HG02884 (cell line): ENCODE measurements around the gene KRTAP5-6.
"Not testable (repeated sequence)": the region's sequence is repeated elsewhere in the genome, so short reads cannot be mapped to it uniquely, and the experiment has no call there.

Source experiments
- ATAC-seq: cut with Tn5 transposase; IDR thresholded peaks from one replicate; pipeline ENCODE4 v1.9.1; 2021; ENCODE audit warnings: mild to moderate bottlenecking, moderate library complexity; ENCODE audit not compliant: unreplicated experiment

KRTAP5-6 gene

DNA sequence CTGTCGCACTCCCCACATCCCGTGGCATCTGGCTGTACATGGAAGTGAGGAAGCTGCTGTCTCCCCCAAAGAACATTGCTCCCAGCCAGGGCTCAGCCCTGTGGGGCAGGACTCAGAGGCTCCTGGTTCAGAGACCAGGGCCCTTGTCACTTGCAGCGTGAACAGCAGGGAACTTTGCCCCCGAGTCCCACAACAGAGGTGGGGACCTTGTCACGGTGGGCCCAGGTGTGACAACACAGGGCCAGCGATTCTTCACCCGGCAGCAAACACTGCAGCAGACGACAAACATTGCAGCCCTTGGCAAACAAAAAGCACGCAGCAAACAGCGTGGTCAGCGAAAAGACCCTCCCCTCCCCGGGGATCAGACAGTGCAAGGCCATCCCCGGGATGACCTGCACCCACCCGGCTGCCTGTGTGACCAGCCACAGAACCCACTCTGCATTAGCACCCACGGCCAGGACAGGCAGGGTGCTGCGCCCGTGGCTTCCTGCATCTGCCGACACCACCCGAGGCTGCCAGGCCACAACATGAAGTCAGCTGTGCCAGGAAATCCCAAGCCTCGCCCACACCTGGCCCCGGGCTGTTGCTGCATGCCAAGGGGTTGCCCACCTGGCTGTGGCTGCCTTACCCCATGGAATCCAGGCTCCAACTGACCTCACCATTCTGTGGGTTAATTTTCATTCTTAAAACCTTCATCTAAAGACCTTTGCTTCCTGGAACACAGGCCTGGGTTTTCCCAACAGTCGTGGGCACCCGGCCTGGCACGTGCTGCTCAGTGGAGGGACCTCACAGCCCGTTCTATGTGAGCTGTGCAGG is 35.3 kb upstream of the KRTAP5-6 start:
- not testable (repeated sequence) for ATAC-seq

DNA sequence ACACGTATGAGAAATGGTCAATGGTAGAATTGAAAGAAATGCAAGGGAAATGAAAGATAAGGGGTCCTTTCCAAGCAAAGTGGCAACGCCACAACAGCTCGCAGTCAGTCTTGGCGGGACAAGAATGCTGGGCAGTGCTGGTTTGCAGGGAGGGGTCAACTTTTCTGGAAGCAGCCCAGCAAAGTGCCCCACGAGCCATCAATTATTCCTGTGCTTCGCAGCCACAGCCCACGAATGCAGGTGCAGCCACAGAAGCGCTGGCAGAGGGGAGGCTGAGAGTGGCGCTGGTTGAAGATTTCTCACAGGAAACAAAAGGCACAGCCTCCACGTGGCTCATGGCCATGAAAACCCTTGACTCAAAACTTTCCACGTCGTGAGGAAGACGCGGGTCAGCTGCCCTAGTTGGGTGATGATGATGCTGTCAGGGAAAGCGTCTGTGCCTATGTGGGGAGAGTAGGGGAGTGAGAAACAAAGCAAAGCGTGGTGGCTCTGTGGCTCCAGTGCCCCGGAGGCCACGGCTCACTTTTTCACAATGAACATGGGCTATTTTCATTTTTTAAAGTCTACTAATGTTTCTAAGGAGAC is 34.2 kb upstream of the KRTAP5-6 start:
- ATAC-seq = not testable (repeated sequence)

DNA sequence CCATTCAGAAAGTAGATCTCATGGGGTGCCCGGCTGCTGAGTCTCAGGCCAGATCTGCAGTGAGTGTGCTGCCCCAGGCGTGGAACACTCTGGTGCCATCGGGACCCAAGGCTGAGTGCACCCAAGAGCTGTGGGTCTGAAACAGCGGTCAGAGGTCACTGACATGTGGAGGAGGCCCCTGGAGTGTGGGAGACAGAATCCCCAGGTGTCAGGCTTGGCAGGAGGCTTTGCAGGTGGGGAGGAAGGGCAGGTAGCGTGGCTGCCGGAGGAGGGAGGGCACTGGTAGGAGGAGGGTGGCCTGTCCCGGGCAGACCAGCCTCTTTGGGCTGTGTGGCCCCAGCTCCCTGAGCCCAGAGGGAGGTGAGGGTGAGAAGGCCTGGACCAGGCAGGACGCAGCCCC is 31.7 kb upstream of the KRTAP5-6 start:
- no peak for ATAC-seq

DNA sequence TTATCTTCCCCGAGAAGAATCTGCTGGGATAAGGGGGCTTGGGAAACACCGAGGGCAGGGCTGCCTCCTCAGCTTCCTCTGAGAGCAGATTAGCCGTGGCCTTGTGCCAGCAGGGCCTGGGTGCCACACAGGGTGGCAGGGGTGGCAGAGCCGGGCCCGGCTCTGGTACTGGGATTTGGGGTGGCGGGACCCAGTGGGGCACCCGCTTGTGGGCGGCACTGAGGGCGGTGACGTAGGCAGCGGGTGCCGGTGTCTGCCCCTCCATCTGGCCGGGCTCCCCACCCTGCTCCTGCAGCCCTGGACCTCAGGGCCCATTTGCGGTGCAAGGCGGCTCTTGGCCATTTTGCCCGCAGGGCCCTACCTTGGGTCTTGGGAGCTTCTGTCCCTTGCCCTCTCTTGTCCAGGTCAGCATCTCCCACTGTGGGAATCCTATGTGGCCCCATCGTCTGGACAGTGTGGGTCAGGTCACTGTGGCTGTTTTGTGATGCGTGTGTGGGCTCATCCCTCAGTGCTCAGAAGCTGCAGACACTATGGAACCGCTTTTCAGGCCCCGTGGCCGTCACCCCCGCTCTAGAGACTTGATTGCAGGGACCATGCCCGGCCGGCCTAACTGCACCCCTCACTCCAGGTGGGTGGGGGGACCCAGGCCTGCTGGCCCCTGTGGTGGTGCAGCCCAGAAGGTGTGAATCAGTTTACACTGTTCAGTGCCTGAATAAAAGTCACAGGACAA is 29.7 kb upstream of the KRTAP5-6 start:
- ATAC-seq = no peak

DNA sequence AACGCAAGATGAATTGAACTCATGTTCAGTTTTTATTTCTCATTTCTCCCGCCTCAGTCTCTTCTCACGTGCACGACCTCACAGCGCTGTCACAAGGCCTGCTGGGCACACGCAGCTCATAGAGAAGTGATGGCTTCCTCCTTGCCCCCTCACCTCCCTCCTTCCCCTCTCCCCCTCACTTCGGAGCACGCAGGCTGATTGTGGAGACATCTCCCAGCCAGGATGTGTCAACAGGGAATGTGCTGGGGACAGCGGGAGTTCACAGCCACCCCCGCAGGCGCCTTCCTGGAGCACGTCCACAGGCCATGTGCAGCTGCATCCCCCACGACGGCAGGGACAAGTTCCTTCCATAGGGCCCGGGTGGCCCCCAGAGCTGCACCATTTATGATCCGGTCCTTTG is 29.1 kb upstream of the KRTAP5-6 start:
- ATAC-seq = no peak

DNA sequence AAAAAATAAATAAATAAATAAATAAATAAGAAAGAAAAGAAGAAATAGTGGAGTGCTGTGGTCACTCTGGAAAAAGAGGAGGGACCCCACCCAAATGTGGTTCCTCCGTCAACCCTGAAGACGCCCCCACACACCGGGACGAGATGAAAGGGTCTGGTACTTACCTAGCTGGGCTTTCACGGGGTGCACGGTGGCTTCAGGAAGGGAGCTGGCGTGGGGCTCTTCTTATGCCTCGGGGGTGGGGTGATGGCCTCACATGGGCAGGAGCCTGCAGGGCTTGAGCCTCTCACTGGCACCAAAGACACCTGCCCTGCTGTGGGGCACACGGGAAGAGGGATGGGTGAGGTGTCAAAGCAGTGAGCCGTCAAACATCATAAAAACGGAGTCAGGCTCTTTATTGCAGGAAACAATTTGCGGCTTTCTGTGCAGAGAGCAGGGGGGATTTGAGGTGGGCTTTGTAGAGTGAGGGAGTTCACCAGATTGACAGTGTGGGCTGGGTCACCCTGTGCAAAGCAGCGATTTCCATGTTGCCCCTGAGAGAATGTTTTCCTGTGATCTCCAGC is 28.0 kb upstream of the KRTAP5-6 start:
- ATAC-seq = no peak

DNA sequence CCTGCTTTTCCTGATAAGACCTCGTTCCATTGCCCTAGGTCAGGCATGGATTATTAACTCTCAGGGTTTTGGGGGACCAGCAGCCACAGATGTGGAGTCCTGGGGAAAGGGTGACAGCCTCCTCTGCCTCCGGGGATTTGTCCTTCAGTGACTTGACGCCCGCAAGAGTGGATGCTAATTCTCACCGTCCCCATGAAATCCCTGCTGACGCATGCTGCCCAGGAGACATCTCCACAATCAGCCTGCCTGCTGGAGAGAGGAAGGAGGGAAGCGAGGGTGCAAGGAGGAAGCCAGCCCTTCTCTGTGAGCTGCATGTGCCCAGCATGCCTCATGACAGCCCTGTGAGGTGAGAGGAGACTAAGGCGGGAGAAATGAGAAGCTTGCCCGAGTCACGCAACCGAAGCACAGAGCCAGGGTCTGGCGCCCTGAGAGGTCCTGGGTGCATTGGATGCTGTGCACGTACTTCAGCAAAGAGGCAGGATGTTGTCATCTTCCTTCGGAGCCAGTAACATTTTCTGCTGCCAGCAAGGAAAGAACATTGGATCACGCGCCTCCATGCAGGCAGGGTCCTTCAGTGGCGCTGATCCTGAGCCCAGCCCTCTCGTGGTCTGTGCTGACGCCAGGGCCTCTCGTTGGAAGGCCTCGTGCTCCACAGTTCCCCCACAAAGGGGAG is 27.3 kb upstream of the KRTAP5-6 start:
- ATAC-seq = no peak

DNA sequence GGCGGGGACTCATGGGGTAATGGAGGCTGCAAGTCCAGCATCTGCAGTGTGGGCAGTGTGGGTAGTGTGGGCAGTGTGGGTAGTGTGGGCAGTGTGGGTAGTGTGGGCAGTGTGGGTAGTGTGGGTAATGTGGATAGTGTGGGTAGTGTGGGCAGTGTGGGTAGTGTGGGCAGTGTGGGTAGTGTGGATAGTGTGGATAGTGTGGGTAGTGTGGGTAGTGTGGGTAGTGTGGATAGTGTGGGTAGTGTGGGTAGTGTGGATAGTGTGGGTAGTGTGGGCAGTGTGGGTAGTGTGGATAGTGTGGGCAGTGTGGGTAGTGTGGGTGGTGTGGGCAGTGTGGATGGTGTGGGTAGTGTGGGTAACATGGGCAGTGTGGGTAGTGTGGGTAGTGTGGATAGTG is 26.5 kb upstream of the KRTAP5-6 start:
- not testable (repeated sequence) for ATAC-seq

DNA sequence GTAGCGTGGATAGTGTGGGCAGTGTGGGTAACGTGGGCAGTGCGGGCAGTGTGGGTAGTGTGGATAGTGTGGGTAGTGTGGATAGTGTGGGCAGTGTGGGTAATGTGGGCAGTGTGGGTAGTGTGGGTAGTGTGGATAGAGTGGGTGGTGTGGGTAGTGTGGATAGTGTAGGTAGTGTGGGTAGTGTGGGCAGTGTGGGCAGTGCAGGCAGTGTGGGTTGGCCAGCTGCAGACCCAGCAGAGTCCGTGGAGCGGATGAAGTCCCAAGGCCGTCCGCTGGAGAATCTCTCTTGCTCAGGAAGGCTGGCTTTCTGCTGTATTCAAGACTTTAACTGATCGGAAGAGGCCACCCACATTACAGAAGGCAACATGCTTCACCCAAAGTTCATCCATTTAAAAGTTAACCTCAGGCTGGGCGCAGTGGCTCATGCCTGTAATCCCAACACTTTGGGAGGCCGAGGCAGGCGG is 26.1 kb upstream of the KRTAP5-6 start:
- ATAC-seq = no peak

DNA sequence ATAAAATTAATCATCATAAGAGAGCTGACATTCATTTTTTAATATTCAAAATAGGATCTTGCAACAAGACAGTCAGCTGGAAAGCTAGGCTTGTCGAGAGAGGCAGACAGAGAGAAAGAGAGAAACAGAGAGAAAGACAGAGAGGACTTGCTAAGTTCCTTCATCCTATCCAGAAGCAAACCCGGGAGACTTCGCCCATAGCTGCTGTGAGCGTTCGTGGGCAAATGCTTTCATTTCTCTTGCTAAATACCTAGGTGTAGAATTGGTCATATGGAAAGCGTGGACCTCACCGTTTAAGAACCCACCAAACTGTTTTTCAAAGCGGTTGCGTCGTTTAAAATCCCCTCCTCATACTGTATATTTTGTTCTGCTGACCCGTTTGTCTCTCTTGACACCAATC is 25.3 kb upstream of the KRTAP5-6 start:
- ATAC-seq = no peak

DNA sequence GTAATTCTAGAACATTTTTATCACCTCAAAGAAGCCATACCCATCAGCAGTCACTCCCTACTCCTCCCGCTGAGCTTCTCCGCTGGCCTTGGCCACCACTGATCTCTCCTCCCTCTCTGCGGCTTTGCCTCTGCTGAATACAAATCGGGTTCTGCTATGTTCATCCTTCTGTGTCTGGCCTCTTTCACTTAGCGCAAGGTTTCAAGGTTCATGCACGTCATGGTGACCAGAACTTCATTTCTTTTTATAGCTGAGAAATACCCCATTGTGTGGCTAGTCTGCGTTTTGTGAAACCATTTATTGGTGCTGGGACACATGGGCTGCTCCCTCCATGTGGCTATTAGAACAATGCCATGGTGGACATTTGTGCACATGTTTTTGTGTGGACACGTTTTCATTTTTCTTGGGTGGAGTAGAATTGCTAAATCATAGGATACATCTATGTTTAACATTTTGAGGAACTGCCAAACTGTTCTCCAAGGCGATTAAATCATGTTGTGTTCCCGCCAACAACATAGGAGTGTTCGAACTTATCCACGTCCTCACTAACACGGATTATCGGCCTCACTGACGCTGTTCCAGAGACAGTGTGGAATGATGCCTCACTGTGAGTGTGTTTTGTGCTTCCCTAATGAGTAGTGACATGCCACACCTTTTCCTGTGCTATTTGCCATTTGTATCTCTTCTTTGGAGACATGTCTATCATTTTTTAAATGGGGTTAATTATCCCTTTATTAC is 24.2 kb upstream of the KRTAP5-6 start:
- ATAC-seq = no peak

DNA sequence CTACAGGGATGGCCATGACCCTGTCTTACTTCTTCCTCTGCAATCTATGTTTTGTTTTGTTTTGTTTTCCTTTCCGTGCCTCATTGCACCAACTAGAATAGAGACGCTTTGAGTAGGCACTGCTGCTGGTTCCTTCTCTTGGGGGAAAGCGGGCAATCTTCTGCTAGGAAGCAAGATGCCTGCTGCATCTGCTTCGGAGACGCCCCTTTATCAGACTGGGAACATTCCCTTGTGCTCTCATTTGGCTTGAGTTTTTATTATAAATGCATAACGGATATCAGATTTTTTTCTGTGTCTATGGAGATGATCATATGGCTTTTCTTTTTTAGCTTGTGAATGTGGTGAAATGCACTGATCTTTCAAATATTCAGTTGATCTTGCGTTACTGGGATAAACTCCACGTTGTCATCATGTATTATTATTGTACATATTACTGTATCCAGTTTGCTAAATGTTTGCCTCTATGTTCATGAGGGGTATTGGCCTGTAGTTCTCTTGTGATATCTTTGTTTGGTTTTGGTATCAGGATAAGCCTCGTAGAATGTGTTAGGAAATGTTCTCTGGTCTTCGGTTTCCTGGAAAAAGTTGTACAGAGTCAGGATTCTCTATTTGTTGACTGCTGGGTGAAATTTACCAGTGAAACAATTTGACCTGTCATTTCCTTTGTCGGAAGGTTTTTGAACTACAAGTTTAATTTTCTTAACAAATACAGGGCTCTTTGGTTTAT is 23.4 kb upstream of the KRTAP5-6 start:
- ATAC-seq = no peak

DNA sequence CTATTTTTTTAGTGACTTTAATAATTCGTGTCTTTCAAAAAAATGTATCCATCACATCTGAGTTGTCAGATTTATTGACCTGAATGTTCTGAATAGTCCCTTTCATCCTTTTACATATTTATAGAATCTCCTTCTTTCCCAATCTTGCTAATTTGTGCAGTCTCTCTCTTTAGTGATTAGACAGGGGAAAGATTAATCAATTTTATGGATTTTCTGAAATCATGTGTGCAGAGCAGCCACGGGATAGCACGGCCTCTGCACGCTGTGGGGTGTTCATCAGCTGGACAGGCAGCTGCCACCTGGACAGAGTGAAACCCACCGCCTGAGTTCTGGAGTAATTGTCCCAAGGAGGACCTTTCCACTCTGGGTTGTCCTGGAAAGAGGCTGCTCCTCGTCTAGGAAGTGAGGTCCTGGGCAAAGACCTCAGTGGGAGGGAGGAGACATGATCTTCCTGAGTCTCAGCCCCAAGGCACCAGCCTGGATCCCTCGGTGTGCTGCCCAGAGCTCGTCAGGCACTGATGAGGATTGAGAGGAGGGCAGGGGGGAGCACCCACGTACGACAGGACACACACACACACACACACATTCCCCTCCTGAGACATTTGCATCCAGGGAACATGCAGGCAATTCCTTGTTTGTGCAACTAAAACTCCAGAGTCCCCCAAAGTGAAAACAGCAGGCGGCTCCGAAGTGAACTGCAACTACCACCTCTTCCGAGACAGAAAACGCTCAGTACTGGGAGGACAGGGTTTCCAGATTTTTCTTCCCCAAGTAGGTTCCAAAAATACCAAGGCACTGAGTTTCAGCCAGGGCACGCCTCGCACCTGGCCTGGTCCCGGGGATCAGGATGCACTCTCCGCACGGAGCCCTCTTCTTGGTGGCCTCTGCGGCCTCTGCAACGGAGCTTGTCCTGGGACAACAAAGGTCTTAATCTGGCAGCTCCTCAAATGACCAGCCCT is 22.5 kb upstream of the KRTAP5-6 start:
- no peak for ATAC-seq

DNA sequence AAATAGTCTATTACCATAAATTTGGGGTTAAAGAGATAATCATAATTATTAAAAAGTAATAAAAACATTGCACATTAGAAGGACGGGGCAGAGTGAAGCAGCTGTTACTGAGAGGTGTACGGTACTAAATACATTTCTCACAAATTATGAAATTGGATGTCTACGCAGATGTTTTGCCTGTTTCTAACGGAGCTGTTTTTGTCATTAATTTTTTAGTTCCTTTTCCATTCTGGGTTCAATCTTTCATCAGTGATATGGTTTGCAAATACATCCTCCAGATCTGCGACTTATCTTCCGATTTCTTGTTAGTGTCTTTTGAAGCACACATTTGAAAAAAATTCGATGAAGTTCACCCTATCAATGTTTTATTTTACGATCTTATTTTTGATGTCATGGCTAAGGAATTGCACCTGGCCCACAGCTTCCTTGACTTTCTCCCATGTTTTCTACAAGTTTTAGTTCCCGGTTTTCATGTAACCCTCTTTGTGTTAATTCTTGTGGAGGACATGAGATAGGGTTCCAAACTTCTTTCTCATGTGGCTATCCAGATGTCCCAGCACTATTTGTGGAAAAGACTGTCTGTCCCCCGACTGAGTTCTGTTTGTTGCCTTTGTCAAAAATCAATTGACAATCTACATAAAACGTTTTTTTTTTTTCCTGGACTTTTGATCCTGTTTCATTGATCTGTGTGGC is 21.3 kb upstream of the KRTAP5-6 start:
- ATAC-seq = no peak

DNA sequence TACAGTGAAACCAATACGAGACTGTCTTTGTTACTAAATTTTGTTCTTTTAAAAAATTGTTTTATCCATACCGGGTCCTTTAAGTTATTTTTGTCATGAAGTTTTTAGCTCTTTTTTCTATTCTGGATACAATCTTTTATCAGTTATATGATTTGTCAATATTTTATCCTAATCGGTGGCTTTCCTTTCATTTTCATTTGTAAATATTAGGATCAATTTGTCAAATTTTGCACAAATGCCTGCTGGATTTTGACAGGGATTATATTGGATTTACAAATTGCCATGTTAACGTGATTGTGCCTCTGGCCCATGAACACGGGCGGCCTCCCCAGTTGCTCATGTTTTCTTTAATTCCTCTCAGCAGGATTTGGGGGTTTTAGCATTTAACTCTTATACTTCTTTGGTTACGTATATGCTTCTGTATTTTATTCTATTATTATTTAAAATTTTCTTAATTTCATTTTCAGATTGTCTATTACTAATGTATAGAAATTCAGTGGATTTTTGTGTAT is 20.7 kb upstream of the KRTAP5-6 start:
- ATAC-seq = no peak

DNA sequence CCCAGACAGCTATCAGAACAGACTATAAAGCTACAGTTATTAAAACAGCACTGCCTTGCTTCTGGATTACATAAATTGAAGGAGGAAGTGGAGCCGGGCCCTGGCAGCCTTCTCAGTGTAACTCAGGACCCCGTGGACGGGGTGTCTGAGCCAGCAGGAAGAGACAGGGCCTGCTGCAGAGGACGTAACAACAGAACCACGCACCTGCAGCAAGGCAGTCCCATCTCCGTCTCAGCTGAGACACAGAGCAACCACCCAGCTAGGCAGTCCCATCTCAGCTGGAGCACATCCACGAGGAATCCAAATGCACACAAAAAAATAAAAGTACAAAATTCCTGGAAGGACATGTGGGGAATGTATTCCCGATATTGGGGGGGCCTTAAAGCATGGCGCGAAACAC is 17.1 kb upstream of the KRTAP5-6 start:
- no peak for ATAC-seq

DNA sequence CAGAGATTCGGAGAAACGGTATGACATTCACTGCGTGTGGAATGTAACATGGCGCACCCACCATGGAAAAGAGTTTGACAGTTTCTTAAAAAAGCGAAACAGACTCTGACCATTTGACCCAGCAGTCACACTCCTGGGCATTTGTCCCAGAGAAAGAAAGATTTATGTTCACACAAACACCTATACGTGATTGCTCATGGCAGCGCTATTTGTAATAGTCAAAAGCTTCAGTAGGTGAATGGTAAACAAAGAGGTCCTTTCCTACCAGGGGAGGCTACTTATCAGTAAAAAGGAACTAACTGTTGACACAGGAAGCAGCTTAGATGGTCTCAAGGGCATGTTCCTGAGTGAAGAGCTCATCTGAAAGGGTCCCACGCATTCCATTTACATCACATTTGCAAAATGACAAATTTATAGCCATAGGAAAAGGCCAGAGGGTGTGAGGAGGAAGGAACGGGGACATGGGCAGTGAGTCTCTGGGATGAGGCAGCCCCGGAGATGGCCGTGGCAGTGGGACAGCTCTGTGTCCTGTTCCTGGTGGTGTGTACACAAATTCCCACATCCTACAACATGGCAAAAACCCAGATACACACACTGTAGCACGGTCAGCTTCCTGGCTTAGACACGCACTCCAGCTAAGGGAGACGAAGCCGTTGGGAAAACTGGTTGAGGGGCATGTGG is 14.6 kb upstream of the KRTAP5-6 start:
- ATAC-seq = no peak
